ENCODE measurements around the gene GGACT. TPM values are rescaled to one million over a fixed set of nuclear protein-coding genes. Genes with fewer than 3 reads are reported as not detected.

GGACT gene
- total RNA-seq, 1 experiment from 2014 or later = 2.6 TPM

DNA sequence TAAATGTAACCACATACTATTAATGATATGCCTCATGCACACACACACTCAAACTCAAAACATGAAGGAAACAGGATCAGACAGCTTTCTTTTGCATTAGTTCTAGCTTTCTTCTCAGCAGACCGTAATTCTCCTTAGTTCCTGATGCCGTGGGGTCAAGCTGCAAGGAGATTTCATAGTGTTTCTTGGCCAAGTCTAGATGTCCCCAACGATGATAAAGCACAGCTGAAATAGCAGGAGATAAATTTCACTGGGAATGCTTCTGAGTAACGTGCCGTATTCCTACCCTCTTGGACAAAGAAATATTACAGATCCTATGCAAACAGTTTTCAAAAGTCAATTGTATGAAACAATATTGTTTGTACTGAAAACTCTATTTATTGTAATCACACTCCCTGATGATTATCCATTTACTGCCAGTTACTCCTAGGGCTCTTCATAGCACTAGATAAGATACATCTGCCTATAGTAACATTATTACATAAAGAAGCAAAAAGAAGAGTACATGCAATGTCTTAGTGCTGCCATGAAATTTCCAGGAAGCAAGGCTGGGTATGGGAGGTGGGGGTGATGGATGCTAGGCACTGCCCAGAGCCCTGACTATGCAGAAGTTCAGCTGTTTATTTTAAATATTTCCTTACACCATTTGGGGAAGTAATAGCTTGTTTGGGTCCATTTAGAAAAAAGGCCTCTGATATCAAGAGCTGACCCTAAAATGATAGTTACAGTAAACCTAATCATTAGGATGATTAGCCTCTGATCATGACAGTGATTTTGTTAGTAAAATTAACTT lies 16.5 kb upstream of the GGACT start:
- Mint-ChIP-seq H3K4me3 (ENCODE audit: low read depth, unreplicated experiment) (no peak overlapping the region), H3K9me3 (ENCODE audit: low read depth, unreplicated experiment) (no peaks in the 10 kb centered on the region), H3K27ac (ENCODE audit: unreplicated experiment) (no peak overlapping the region), H3K4me1 (ENCODE audit: low read depth, unreplicated experiment) (no peaks in the 10 kb centered on the region), H3K27me3 (ENCODE audit: unreplicated experiment) (no peaks in the 10 kb centered on the region), H3K36me3 (ENCODE audit: insufficient read depth, unreplicated experiment) (no peaks in the 10 kb centered on the region)
- CTCF ChIA-PET = no interaction called here
- TF ChIP-seq, protein P1, sequence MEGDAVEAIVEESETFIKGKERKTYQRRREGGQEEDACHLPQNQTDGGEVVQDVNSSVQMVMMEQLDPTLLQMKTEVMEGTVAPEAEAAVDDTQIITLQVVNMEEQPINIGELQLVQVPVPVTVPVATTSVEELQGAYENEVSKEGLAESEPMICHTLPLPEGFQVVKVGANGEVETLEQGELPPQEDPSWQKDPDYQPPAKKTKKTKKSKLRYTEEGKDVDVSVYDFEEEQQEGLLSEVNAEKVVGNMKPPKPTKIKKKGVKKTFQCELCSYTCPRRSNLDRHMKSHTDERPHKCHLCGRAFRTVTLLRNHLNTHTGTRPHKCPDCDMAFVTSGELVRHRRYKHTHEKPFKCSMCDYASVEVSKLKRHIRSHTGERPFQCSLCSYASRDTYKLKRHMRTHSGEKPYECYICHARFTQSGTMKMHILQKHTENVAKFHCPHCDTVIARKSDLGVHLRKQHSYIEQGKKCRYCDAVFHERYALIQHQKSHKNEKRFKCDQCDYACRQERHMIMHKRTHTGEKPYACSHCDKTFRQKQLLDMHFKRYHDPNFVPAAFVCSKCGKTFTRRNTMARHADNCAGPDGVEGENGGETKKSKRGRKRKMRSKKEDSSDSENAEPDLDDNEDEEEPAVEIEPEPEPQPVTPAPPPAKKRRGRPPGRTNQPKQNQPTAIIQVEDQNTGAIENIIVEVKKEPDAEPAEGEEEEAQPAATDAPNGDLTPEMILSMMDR (IDR thresholded peaks at IDR 0.05; ENCODE audit: unreplicated experiment) = no peak
- DNase-seq = no peak
- intact Hi-C loops (cut with micrococcal nuclease; ENCODE audit: unreplicated experiment) = no loop called here
- BruUV-seq (replicated peaks) = no TSS peak

DNA sequence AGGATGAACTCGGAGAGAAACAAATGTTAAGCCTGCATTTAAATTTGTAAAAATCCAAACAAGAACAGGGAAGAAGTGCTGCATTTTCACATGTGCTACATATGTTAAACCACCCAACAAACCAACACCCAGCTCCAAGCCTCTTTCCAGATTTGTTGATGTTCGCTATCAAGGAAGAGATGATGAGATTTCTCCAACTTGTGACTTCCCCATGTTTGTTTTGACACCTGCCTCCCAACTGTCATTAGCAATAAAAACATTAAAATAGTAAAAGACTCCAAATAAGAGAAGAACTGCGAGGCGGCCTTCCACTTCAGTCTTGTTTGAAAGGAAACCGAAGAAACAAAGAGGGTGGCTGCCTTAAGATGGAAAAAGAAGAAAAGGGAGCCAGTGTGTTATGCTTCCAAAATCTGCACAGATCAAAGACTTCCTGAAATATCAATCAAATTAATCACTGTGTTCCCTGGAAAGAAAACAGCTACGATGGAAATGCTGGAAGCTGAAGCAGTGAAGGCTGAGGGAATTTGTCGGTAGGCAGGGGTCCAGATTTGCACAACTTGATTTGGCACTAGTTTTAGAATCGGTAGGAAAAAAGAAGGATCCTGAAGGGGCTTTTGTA lies 14.0 kb upstream of the GGACT start:
- H3K27ac Mint-ChIP-seq (ENCODE audit: unreplicated experiment) = no peak overlapping the region
- TF ChIP-seq, protein P1 (IDR thresholded peaks at IDR 0.05; ENCODE audit: unreplicated experiment) = no peak
- no peaks in the 10 kb centered on the region for H3K27me3 Mint-ChIP-seq (ENCODE audit: unreplicated experiment)
- intact Hi-C loops (cut with micrococcal nuclease; ENCODE audit: unreplicated experiment) = no loop called here
- DNase-seq = no peak
- BruUV-seq (replicated peaks) = no TSS peak
- H3K4me1 Mint-ChIP-seq (ENCODE audit: low read depth, unreplicated experiment) = no peaks in the 10 kb centered on the region
- CTCF ChIA-PET = no interaction called here
- H3K36me3 Mint-ChIP-seq (ENCODE audit: insufficient read depth, unreplicated experiment) = no peaks in the 10 kb centered on the region
- no peaks in the 10 kb centered on the region for H3K9me3 Mint-ChIP-seq (ENCODE audit: low read depth, unreplicated experiment)
- H3K4me3 Mint-ChIP-seq (ENCODE audit: low read depth, unreplicated experiment) = no peak overlapping the region

DNA sequence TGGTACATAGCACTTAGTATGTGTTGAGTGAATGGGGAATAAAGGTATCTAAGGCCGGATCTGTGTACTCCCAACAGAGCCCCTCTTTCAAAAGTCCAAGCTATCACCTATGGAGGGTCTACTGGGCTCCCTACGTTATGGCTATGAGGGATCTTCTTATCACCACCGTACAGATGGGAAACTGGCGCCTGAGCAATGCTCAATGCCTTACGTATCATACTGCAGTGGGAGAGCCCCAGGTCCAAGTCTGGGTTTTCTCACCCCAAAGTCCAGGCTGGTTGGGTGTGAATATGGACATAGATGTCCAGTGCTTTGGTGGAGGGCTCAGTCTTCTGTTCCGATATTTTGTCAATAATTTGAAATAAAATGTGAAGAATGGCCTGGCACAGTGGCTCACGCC lies 13.1 kb upstream of the GGACT start:
- H3K4me1 Mint-ChIP-seq (ENCODE audit: low read depth, unreplicated experiment) = no peaks in the 10 kb centered on the region
- no peaks in the 10 kb centered on the region for H3K27me3 Mint-ChIP-seq (ENCODE audit: unreplicated experiment)
- no peaks in the 10 kb centered on the region for H3K36me3 Mint-ChIP-seq (ENCODE audit: insufficient read depth, unreplicated experiment)
- DNase-seq = no peak
- intact Hi-C loops (cut with micrococcal nuclease; ENCODE audit: unreplicated experiment) = no loop called here
- H3K4me3 Mint-ChIP-seq (ENCODE audit: low read depth, unreplicated experiment) = no peak overlapping the region
- CTCF ChIA-PET = no interaction called here
- TF ChIP-seq, protein P1 (IDR thresholded peaks at IDR 0.05; ENCODE audit: unreplicated experiment) = no peak
- no TSS peak for BruUV-seq (replicated peaks)
- no peaks in the 10 kb centered on the region for H3K9me3 Mint-ChIP-seq (ENCODE audit: low read depth, unreplicated experiment)
- no peak overlapping the region for H3K27ac Mint-ChIP-seq (ENCODE audit: unreplicated experiment)

DNA sequence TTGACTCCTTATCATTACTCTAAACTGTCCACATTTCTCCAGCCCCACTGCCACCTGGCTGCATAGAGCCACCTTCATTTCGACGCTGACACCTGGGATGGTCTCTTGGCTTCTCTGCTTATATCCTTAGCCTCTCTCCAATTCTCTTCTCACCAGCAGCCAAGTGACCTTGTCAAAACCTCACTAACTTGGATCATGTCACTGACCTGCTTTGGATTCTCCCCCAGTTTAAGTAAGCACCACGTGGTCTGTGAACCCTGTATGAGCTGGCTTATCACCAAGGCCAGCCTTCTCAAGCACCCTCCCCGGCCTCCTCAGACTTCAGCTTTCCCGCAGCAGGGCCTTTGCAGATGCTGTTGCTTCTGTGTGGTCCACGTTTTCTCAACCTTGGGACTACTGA lies 12.3 kb upstream of the GGACT start:
- TF ChIP-seq, protein P1 (IDR thresholded peaks at IDR 0.05; ENCODE audit: unreplicated experiment) = no peak
- BruUV-seq (replicated peaks) = no TSS peak
- no peaks in the 10 kb centered on the region for H3K4me1 Mint-ChIP-seq (ENCODE audit: low read depth, unreplicated experiment)
- H3K9me3 Mint-ChIP-seq (ENCODE audit: low read depth, unreplicated experiment) = no peaks in the 10 kb centered on the region
- no peak overlapping the region for H3K4me3 Mint-ChIP-seq (ENCODE audit: low read depth, unreplicated experiment)
- DNase-seq = no peak
- no peak overlapping the region for H3K27ac Mint-ChIP-seq (ENCODE audit: unreplicated experiment)
- H3K36me3 Mint-ChIP-seq (ENCODE audit: insufficient read depth, unreplicated experiment) = no peaks in the 10 kb centered on the region
- no peaks in the 10 kb centered on the region for H3K27me3 Mint-ChIP-seq (ENCODE audit: unreplicated experiment)
- CTCF ChIA-PET = no interaction called here
- intact Hi-C loops (cut with micrococcal nuclease; ENCODE audit: unreplicated experiment) = no loop called here

Data from Calu3 (cell line).